Stimulated activated CD8-positive, alpha-beta memory T cell treated with anti-CD3 and anti-CD28 coated beads, Interleukin-4, amount 100 ng/mL, for 4 hours (primary cell): ENCODE results near the gene ZNF136.

Experiments
- DNase-seq, 2 donors: peaks; one replicate each; pipeline ENCODE4 v3.0.0-alpha.2; 2020; ENCODE audit warnings: low read depth in 2 of 2, low spot score in 1 of 2

Gene ZNF136

DNA sequence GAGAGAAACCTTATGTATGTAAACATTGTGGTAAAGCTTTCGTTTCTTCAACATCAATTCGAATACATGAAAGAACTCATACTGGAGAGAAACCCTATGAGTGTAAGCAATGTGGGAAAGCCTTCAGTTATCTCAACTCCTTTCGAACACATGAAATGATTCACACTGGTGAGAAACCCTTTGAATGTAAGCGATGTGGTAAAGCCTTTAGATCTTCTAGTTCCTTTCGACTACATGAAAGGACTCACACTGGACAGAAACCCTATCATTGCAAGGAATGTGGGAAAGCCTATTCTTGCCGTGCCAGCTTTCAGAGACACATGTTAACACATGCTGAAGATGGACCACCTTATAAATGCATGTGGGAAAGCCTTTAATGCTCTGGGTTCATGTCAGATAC, 24.7 kb downstream of the ZNF136 start:
- DNase-seq: no peak

DNA sequence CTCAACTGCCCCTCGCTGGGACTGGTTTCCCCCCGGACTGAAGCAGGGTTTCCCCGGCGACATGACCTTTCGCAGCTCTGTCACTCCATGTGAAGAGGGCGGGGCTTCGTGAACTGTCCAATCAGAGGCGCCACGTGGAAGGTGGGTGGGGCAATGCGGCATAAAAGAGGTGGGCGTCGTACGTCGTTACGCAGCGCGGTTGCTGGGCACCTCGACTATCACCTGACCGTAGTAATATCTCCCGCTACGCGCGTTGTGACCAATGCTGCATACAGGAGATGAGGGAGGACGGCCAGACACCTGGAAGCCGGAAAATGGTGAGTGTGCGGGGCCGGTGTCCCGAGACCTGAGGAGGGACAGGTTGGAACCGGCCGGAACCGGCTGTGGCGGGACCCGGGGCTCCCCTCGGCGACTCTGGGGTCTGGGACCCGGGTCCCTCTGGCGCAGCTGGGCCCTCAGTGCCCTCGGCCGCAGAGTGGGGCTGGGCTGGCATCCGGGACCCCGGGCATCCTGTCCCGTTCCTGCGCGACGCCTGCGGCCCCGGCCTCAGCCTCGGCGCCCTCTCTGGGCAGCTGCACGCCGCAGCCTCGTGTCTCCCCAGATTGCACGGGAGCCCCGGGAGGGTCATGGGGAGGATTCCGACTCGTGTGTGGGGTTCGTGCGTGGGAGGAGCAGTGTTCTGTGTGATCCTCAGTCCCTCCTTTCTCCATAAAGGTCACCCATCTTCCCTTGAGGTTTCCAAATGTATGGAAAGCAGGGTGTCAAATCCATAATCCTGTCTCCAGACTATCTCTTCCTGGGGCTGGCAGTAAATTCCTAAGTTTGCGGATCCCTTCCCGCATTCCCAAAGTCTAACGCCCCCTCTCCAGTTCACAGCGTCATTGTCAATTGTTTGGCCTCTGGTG, 32.2 kb downstream of the ZNF136 start:
- DNase-seq: peak; percentile 52 to 61

DNA sequence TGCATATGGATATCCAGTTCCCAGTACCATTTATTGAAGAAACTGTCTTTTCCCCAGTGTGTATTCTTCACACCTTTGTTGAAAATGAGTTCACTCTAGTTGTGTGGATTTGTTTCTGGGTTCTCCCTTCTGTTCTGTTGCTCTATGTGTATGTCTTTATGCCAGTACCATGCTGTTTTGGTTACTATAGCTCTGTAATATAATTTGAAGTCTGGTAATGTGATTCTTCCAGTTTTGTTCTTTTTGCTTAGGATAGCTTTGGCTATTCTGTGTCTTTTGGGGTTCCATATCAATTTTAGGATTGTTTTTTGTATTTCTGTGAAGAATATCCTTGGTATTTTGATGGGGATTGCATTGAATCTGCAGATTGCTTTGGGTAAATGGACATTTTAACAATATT, 35.2 kb downstream of the ZNF136 start:
- no peak for DNase-seq

DNA sequence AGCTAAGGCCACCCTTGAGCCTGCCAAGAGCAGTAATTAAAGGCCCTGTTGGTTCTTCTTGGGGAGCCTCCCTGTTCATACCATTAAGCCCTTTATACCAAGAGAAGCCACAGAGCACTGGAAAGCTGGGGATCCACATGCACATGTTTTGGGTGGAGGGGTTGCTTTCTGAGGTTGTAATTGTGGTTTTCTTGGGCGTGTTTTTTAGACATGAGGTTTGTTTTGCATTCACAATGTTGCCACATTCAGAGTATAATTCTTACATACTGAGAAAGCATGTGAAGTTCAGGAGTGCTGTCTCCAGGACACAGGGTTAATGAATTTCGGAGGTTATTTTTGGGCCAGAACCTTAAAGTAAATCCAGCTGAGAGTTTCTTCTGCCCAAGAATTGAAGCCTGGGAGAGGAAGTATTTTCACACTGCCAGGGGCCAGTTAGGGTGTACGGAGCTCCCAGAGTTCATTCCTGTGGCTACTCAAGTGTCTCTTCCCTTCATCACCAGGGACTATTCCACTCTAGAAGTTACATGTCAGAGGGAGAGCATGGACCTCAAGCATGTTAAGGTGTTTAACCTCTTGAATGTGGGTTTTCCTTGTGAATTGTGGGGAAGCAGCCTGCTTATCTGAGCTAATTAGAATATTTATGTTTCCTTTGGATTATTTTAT, 37.0 kb downstream of the ZNF136 start:
- DNase-seq: no peak

DNA sequence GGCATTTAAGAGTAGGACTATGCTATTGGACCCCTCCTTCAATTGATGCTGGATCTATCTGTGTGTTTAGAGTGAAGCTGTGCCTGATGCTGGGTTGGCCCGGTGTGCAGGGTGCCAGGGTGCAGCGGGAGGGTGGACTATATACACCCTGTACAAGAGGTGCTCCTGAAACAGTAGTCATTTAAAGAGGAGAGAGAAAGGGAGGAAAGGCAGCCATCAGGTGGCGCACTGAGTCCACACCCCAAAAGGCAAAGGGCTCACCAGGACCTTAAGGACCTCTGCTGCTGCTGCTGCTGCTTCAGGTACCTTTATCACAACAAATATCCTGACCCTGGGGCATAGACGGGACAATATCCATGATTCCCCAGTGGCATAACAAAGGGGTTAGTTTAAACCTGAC, 39.4 kb downstream of the ZNF136 start:
- DNase-seq: peak in 1 of 2 donors; percentile 24

DNA sequence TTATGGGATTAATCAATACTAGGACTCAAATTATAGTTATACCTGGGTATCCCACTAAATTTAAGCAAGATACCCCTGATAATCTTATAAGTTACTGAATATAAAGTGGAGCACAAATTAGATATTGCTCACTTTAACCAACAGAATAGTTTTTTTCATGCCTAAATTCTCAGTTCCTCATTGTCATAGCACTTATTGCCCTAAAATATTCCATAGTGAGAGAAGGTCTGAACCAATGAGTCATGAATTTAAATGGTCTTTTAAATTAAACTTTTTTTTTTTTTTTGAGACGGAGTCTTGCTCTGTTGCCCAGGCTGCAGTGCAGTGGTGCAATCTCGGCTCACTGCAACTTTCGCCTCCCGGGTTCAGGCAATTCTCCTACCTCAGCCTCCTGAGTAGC, 42.4 kb downstream of the ZNF136 start:
- DNase-seq: no peak

DNA sequence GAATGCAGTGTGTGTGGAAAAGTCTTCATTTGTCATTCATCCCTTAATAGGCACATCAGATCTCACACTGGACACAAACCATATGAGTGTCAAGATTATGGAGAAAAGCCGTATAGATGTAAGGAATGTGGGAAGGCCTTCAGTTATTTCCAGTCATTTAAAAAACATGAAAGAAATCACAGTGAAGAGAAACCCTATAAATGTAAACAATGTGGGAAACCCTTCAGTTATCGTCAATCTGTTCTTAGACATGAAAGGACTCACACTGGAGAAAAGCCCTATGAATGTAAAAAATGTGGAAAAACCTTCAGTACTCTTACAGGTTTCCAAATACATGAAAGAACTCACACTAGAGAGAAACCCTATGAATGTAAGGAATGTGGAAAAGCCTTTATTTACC, 45.3 kb downstream of the ZNF136 start:
- no peak for DNase-seq

DNA sequence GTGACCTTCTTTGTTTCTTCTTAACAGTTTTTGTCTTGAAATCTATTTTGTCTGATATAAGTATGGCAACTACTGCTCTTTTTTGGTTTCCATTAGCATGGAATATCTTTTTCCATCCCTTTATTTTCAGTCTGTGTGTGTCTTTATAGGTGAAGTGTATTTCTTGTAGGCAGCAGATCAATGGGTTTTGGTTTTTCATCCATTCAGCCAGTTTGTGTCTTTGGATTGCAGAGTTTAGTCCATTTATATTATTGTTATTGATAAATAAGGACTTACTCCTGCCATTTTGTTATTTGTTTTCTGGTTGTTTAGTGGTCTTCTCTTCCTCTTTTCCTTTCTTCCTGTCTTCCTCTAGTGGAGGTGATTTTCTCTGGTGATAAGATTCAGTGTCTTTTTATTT, 54.4 kb downstream of the ZNF136 start:
- DNase-seq: no peak

DNA sequence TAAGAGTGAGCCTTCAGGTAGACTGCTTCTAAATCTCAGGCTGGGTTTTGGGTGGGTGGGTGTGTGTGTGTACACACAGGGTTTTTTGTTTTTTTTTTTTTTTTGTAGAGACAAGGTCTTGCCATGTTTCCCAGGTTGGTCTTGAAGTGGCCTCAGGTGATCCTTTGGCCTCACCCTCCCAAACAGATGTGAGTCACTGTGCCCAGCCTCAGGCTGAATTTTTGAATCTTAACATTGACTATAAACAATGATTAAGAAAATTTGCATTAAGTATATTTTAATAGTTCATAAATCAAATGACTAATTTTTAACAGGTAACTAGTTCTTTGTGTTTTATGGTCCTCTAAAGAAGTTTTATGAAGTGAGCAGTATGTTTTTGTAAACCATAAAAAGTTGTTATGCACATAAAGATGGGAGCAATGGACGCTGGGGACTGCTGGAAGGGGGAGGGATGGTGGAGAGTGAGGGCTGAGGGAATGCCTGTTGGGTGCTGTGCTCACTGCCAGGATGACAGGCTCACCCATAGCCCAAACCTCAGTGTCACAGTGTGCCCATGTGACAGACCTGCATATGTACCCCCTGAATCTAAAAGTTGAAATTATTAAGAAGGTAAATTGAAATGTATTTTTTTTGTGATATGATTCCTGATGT, 60.2 kb downstream of the ZNF136 start:
- DNase-seq: no peak

DNA sequence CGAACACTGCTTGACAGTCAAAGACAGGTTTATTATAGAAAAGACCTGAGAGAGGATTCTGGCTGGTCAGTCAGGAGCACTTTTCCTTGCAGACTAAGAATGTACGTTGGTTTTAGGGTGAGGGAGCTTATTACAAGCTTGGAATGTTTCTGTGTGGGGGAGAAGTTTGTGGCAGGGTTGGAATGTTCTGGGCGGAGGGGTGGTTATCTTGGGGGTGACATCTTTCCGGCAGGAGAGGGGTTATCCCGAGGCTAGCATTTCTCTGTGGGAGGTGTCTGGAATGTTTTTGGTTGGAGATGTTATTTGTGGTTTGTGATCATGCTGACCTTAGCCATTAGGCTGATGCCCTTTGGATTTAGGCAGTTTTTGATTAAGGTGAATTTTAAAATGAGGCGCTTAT, 61.8 kb downstream of the ZNF136 start:
- no peak for DNase-seq

DNA sequence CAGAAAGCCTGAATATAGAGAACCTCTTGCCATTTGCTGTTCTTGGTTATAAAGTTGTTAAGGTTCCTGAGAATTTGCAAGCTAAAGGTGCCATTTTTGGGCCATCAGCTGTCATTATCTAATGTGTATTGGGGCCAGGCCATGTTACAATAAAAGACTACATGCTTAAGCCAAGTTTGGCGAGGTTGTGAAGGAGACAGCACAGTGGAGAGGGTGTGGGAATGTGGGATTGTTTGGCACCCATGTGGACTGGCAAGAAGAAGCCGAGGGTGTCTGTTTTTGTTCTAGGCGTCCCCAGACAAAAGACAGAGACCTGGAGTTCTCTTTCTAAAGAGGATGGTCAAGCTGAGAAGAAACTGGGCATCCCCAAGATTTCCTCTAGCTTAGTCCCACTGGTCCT, 67.1 kb downstream of the ZNF136 start:
- no peak for DNase-seq

DNA sequence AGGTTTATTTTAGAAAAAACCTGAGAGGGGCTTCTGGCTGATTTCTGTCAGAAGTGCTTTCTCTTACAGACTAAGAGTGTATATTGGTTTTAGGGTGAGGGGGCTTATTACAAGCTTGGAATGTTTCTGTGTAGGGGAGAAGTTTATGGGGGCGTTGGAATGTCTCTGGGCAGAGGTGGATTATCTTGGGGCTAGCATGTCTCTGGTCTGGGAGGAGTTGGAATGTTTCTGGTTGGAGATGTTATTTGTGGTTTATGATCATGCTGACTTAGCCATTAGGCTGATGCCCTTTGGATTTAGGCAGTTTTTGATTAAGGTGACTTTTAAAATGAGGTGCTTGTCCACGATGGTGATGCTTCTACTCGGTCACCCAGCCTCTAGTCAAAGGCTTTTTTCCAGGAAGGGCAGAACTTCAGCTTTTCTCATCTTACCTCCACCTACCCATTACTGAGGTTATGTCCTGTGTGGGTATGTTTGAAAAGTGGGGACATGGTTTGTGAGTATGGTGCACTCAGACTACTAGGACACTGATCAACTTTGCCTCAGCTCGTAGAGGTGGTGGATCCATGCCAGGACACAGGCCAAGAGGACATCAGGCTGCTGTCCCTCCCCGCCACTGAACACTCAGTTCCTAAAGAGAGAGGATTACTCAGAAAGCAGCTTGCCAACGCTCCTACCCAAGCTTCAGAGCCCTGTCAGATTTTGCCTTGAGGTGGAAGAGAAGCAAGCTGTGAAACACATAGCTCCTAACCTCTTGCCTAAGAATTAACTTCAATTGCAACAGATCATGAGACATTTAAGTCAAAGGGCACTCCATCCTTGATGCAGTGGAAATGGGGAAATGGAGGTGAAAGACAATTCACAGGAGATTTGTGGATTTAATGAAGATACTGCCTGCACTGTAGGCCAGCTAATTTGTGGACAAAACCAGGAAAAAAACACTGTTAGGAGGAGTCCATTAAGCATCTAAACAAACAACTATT, 68.1 kb downstream of the ZNF136 start:
- DNase-seq: no peak

DNA sequence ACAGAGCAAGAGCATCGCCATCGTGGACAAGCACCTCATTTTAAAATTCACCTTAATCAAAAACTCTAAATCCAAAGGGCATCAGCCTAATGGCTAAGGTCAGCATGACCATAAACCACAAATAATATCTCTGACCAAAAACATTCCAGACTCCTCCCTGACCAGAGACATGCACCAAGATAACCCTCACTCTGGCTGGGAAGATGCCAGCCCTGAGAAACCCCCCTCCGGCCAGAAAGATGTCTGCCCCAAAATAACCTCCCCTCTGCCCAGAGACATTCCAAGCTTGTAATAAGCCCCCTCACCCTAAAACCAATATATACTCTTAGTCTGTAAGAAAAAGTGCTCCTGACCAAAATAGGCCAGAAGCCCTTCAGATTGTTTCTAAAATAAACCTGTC, 70.1 kb downstream of the ZNF136 start:
- DNase-seq: no peak

DNA sequence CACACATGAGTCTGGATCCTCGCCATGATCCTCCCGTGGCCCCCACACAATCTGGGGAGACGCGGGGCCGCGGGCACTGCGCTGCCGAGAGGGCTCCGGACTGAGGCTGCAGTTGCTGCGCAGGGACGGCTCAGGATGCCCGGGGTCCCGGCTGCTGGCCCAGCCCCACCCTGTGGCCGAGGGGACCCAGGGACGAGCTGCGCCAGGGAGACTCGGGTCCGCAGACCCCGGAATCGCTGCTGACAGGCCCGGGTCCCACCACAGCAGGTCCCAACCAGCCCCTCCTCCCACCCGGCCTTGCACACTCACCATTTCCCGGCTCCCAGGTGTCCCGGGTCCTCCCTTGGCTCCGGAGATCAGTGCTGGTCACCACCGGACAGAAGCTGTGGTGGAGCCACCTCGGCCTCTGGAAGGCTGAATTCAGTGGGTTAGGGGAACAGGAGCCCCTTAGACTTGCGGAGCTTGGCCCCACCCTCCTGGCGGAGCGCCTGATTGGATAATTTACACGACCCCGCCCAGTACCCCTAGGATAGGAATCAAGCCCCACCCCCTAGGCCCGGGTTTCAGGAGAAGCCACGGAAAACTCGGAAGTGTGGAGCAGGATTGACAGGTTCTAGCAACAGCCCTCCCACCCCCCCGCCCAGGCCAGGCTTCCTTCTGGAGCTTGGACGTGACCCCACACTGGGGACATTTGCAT, 74.4 kb downstream of the ZNF136 start:
- DNase-seq: no peak
